Subcutaneous preadipocyte (primary cell): ENCODE results near the gene DUSP6. TPM values are rescaled to one million over a fixed set of nuclear protein-coding genes. Genes with fewer than 3 reads are reported as not detected.

Experiments
- small RNA-seq: library from RNA; depleted of rRNA; stranded (forward); fragments of <200 nt; gene quantifications from one replicate; pipeline ENCODE3, GENCODE V24; 2012
- total RNA-seq: library from RNA; depleted of rRNA; stranded (reverse); fragments of >200 nt; gene quantifications from 2 replicates; pipeline ENCODE4 v1.2.3, GENCODE V29; 2012

Gene DUSP6
- 197 and 208 TPM in 2 replicates for total RNA-seq

GRCh38 chr12:89352492-89353187, at the start of gene DUSP6:
Gene DUSP6 (minus strand): TSS chr12:89352501. CDS start chr12:89352039, 462 bp downstream.

Small RNA genes lying within 50 kb of the gene (small RNA-seq; reads per million reads assigned to genes)
- gene MRPS6P4: not detected

Other genes with a start within 250 kb of the DUSP6 start
- 7.7 and 11.7 TPM in 2 replicates for gene GALNT4, start 172.3 kb upstream of the DUSP6 start, total RNA-seq
- gene POC1B, start 173.5 kb upstream of the DUSP6 start, total RNA-seq: 15.6 and 24.3 TPM in 2 replicates